A549 (cell line): ENCODE data around the gene UMAD1. TPM values are rescaled to one million over a fixed set of nuclear protein-coding genes. Genes with fewer than 3 reads are reported as not detected.

Source experiments
- ATAC-seq, 2 experiments: fragments of 200-7000 bp in 1 of 2; fragments of >200 bp in 1 of 2; cut with Nextera tagmentation in 1 of 2; cut with Tn5 transposase in 1 of 2; 3 replicates each; pipeline versions ENCODE4 v1.8.0 to v1.9.1; 2018 to 2020; ENCODE audit warnings: mild to moderate bottlenecking in 1 of 2, moderate library complexity in 1 of 2
- CTCF ChIA-PET: fragments of 300-600 bp; sonication (Branson Sonifier 250); formaldehyde crosslinking; extraction: SDS; loops from one replicate; lab custom pipeline; 2021; ENCODE audit warnings: antibody characterized with exemption, inconsistent platforms; lab: Yijun Ruan, JAX
- POLR2A ChIA-PET: fragments of 350-600 bp; formaldehyde crosslinking; extraction: SDS; loops from one replicate; lab custom pipeline; 2021; ENCODE audit warnings: antibody characterized with exemption, inconsistent platforms; lab: Yijun Ruan, JAX
- DNase-seq, 2 experiments: peaks; one replicate each; pipeline versions ENCODE4 v3.0.0 to v3.0.0-alpha.2; 2011 to 2016; ENCODE audit warnings: low read depth in 1 of 2, low spot score in 1 of 2
- FAIRE-seq: peaks from 2 replicates; lab custom pipeline; 2011; peaks lifted over from hg19 to GRCh38; lab: Jason Lieb, UNC
- H3K27ac ChIP-seq, 2 experiments: fragments of >200 bp; sonication (Bioruptor Twin); formaldehyde crosslinking; 3 replicates each; pipeline ENCODE4 v1.5.1; 2016 to 2017
- H3K4me1 ChIP-seq: fragments of >200 bp; sonication (Bioruptor Twin); formaldehyde crosslinking; 3 replicates; pipeline ENCODE4 v1.6.1; 2016
- H3K4me2 ChIP-seq: fragments of >200 bp; sonication (Bioruptor Twin); formaldehyde crosslinking; 3 replicates; pipeline ENCODE4 v1.6.1; 2016
- H3K4me3 ChIP-seq: fragments of >200 bp; sonication (Bioruptor Twin); formaldehyde crosslinking; 3 replicates; pipeline ENCODE4 v1.5.1; 2016
- H3K9me3 ChIP-seq: fragments of >200 bp; sonication (Bioruptor Twin); formaldehyde crosslinking; 3 replicates; pipeline ENCODE4 v1.6.1; 2016
- ATOH8 ChIP-seq: fragments of 250-450 bp; sonication (Bioruptor Pico); IDR thresholded peaks from 2 replicates; pipeline ENCODE4 v1.5.0; 2020; ENCODE audit warnings: low read depth, mild to moderate bottlenecking, moderate library complexity
- BCL3 ChIP-seq: fragments of >200 bp; sonication (Bioruptor Twin); formaldehyde crosslinking; IDR thresholded peaks from 3 replicates; pipeline ENCODE4 v1.6.1; 2016
- CEBPB ChIP-seq, 2 experiments: fragments of >200 bp in 1 of 2; sonication (Bioruptor Twin) in 1 of 2; formaldehyde crosslinking in 1 of 2; IDR thresholded peaks; 2 replicates each; pipeline ENCODE4 v1.6.1; 2012 to 2016
- EHF ChIP-seq: fragments of 250-450 bp; sonication (Bioruptor Pico); IDR thresholded peaks from 2 replicates; pipeline ENCODE4 v1.5.0; 2020; ENCODE audit warnings: mild to moderate bottlenecking
- FOSB ChIP-seq: fragments of 250-450 bp; sonication (Bioruptor Pico); IDR thresholded peaks from 2 replicates; pipeline ENCODE4 v1.5.0; 2020; ENCODE audit warnings: mild to moderate bottlenecking, moderate library complexity
- FOXS1 ChIP-seq: fragments of 250-450 bp; sonication (Bioruptor Pico); IDR thresholded peaks from 2 replicates; pipeline ENCODE4 v1.5.0; 2020; ENCODE audit warnings: mild to moderate bottlenecking, moderate library complexity
- HES2 ChIP-seq: fragments of >200 bp; sonication (Bioruptor Twin); formaldehyde crosslinking; IDR thresholded peaks from 2 replicates; pipeline ENCODE4 v1.6.1; 2016
- HOXB5 ChIP-seq: fragments of 250-450 bp; sonication (Bioruptor Pico); IDR thresholded peaks from 2 replicates; pipeline ENCODE4 v1.5.0; 2020; ENCODE audit warnings: mild to moderate bottlenecking, moderate library complexity
- JUNB ChIP-seq: fragments of >200 bp; sonication (Bioruptor Twin); formaldehyde crosslinking; IDR thresholded peaks from 2 replicates; pipeline ENCODE4 v1.6.1; 2016
- KDM1A ChIP-seq: fragments of 200-600 bp; sonication (generic); IDR thresholded peaks from 2 replicates; pipeline ENCODE4 v1.6.1; 2016; ENCODE audit warnings: low read depth, mild to moderate bottlenecking
- MAFK ChIP-seq: fragments of 450-650 bp; IDR thresholded peaks from 2 replicates; pipeline ENCODE4 v1.6.1; 2014; ENCODE audit not compliant: partially characterized antibody
- MAX ChIP-seq: IDR thresholded peaks from 2 replicates; pipeline ENCODE4 v1.6.1; 2012
- RAD21 ChIP-seq, 2 experiments: fragments of >200 bp in 1 of 2; sonication (Bioruptor Twin) in 1 of 2; formaldehyde crosslinking in 1 of 2; IDR thresholded peaks in 1 of 2; conservative IDR thresholded peaks in 1 of 2; 2 replicates in 1 of 2; 3 replicates in 1 of 2; pipeline ENCODE4 v1.6.1; 2012 to 2018; ENCODE audit warnings: inconsistent platforms in 1 of 2
- SMC3 ChIP-seq: fragments of >200 bp; sonication (Bioruptor Twin); formaldehyde crosslinking; IDR thresholded peaks from 3 replicates; pipeline ENCODE4 v1.6.1; 2018; ENCODE audit warnings: inconsistent platforms
- TP53 ChIP-seq: fragments of 250-450 bp; sonication (Bioruptor Pico); IDR thresholded peaks from 2 replicates; pipeline ENCODE4 v1.5.0; 2021; ENCODE audit warnings: mild to moderate bottlenecking, moderate library complexity
- USF2 ChIP-seq: fragments of 450-650 bp; IDR thresholded peaks from 2 replicates; pipeline ENCODE4 v1.6.1; 2014; ENCODE audit warnings: antibody characterized with exemption
- ZC3H11A ChIP-seq: fragments of 450-650 bp; IDR thresholded peaks from 2 replicates; pipeline ENCODE4 v1.6.1; 2014; ENCODE audit warnings: antibody characterized with exemption, mild to moderate bottlenecking
- WGBS: methylation state at CpG from one replicate; pipeline ENCODE4 v1.1.6; 2017; ENCODE audit errors: missing lambda C conversion rate; 5-methylcytosine and 5-hydroxymethylcytosine counted together
- polyA plus RNA-seq, 4 experiments: library from polyadenylated mRNA; depleted of rRNA in 3 of 4; stranded (reverse); fragments of >200 nt; fragmentation: RNase III in 1 of 4; extraction: RNeasy Plus Mini Kit Qiagen cat#74134 plus additional on column Dnase treatment in 1 of 4; gene quantifications; 2 replicates in 3 of 4; 3 replicates in 1 of 4; pipeline ENCODE4 v1.2.3, GENCODE V29; 2011 to 2017
- TF ChIP-seq, protein P1 (sequence below): IDR thresholded peaks from 2 replicates; pipeline ENCODE4 v1.6.1; 2012

UMAD1 gene
- polyA plus RNA-seq, 2 of the 4 experiments (the other 2 are of a cell fraction) = 21.4 to 46.4 TPM

DNA sequence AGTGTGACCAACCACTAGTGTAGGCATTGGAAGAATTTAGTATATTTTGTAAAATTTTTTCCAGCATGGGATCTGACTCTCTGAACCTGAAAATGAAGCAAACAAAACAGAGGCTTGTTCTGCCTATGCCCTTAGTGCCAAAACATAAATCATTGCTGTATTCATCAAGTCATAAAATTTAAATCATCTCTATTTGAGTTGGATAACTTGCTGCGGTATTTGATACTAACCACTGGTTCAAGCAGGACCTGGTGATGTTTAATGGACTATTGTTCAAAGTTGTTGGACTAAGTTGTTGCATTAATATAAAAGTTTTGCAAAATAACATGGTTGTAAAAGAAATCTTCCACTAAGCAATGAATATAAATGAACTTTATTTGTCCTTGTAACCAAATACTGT, 97.6 kb downstream of the UMAD1 start (continued):
- TF ChIP-seq ATOH8 (CRISPR knock-in tag) (no peak), FOXS1 (CRISPR knock-in tag) (no peak), USF2 (no peak)

- H3K4me3 ChIP-seq = no peak overlapping the region
- ChIA-PET POLR2A (no interaction called here), CTCF (interaction anchor here (0.7 to 1.8 kb wide), 4 partner anchors 13 to 143 kb away, joined by 3 to 4 read pairs (median 4); no protein-coding TSS in a partner anchor)
- H3K27ac ChIP-seq = no peak overlapping the region
- 87% methylated on average over 3 of the region's 3 CpGs for WGBS
- TF ChIP-seq JUNB (no peak), MAX (no peak)
- FAIRE-seq (no peak), DNase-seq (no peak), ATAC-seq (no peak)
- H3K9me3 ChIP-seq = no peaks in the 10 kb centered on the region
- H3K4me2 ChIP-seq = no peak overlapping the region
- peaks cover 14% of the 10 kb centered on the region; the same call in 2 of the 3 replicates for H3K4me1 ChIP-seq
Measured at GRCh38 chr7:7738622-7739021, 98.1 kb downstream of the UMAD1 start.

- POLR2A ChIA-PET = no interaction called here
- ATAC-seq = no peak
- H3K27ac ChIP-seq = no peak overlapping the region
- TF ChIP-seq MAFK (peak; percentile 35), BCL3 (no peak)
- TF ChIP-seq, protein P1, sequence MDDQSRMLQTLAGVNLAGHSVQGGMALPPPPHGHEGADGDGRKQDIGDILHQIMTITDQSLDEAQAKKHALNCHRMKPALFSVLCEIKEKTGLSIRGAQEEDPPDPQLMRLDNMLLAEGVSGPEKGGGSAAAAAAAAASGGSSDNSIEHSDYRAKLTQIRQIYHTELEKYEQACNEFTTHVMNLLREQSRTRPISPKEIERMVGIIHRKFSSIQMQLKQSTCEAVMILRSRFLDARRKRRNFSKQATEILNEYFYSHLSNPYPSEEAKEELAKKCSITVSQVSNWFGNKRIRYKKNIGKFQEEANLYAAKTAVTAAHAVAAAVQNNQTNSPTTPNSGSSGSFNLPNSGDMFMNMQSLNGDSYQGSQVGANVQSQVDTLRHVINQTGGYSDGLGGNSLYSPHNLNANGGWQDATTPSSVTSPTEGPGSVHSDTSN = no peak
- CTCF ChIA-PET = interaction anchor here (0.5 to 1.8 kb wide), 4 partner anchors 12 to 153 kb away, joined by 3 to 4 read pairs (median 4); no protein-coding TSS in a partner anchor
- no peak overlapping the region for H3K4me2 ChIP-seq
- FAIRE-seq = no peak
- peaks cover 11% of the 10 kb centered on the region; the same call in 2 of the 3 replicates for H3K4me1 ChIP-seq
- WGBS = 88% methylated on average over 4 of the region's 4 CpGs
- no peak for DNase-seq
- no peak overlapping the region for H3K4me3 ChIP-seq
- H3K9me3 ChIP-seq = no peaks in the 10 kb centered on the region
Measured at GRCh38 chr7:7739204-7740036, 98.9 kb downstream of the UMAD1 start.

- DNase-seq = no peak
- Histone ChIP-seq H3K4me1 (peaks cover 11% of the 10 kb centered on the region; the same call in 2 of the 3 replicates), H3K4me3 (no peak overlapping the region), H3K9me3 (no peaks in the 10 kb centered on the region), H3K4me2 (no peak overlapping the region), H3K27ac (no peak overlapping the region)
- TF ChIP-seq TP53 (CRISPR knock-in tag) = no peak
- CTCF ChIA-PET = interaction anchor here (1.5 to 1.8 kb wide), 2 partner anchors 11 to 59 kb away, joined by 4 read pairs; no protein-coding TSS in a partner anchor
- FAIRE-seq = no peak
- POLR2A ChIA-PET = no interaction called here
- WGBS = 93% methylated on average over 2 of the region's 2 CpGs
- no peak for ATAC-seq
Measured at GRCh38 chr7:7740037-7740355, 99.4 kb downstream of the UMAD1 start.

- Histone ChIP-seq H3K9me3 (no peaks in the 10 kb centered on the region), H3K4me2 (no peak overlapping the region), H3K4me1 (peaks cover 10% of the 10 kb centered on the region; the same call in 2 of the 3 replicates), H3K4me3 (no peak overlapping the region), H3K27ac (no peak overlapping the region)
- no peak for ATAC-seq
- no peak for FAIRE-seq
- TF ChIP-seq HES2 = no peak
- TF ChIP-seq KDM1A = no peak
- no peak for TF ChIP-seq SMC3
- TF ChIP-seq RAD21 (conservative IDR thresholded peaks at IDR 0.05 in 1 of 2, IDR thresholded peaks at IDR 0.05 in 1 of 2) = peak in 1 of 2 experiments; percentile 31; a peak in 2 of 5 replicates
- TF ChIP-seq ZC3H11A = no peak
- TF ChIP-seq CEBPB (IDR thresholded peaks at IDR 0.05) = no peak
- no peak for TF ChIP-seq HOXB5
- no peak for TF ChIP-seq FOSB (CRISPR knock-in tag)
- TF ChIP-seq EHF (CRISPR knock-in tag) = no peak
- DNase-seq = no peak
- ChIA-PET POLR2A (no interaction called here), CTCF (interaction anchor here (0.9 to 1.4 kb wide), 2 partner anchors 43 to 61 kb away, joined by 3 to 6 read pairs; no protein-coding TSS in a partner anchor)
- WGBS = 91% methylated on average over 12 of the region's 12 CpGs
Measured at GRCh38 chr7:7742223-7742622, 101.7 kb downstream of the UMAD1 start.
